WTC11 (cell line): ENCODE data around the gene TM9SF1. TPM values are rescaled to one million over a fixed set of nuclear protein-coding genes. Genes with fewer than 3 reads are reported as not detected.
A peak's percentile ranks its signal among the peaks of the same experiment; 100 is the strongest.

Source experiments
- ATAC-seq: fragments of 200-7000 bp; cut with Tn5 transposase; 2 replicates; pipeline ENCODE4 v1.10.0; 2021; ENCODE audit warnings: mild to moderate bottlenecking, moderate library complexity
- CTCF ChIA-PET: fragments of 300-600 bp; sonication (Branson Sonifier 250); formaldehyde crosslinking; loops from one replicate; lab custom pipeline; 2021; ENCODE audit warnings: antibody characterized with exemption; lab: Charles Lee
- POLR2A ChIA-PET: fragments of 350-600 bp; sonication (Branson Sonifier 250); formaldehyde crosslinking; loops from one replicate; lab custom pipeline; 2021; ENCODE audit warnings: antibody characterized with exemption; lab: Charles Lee
- DNase-seq: peaks from one replicate; pipeline ENCODE4 v3.0.0; 2021; ENCODE audit warnings: low spot score
- H3K27ac Mint-ChIP-seq: 2 replicates; pipeline ENCODE4 v1.8.0; 2021; ENCODE audit warnings: mixed read lengths
- H3K27me3 Mint-ChIP-seq: 2 replicates; pipeline ENCODE4 v1.8.0; 2021; ENCODE audit warnings: low read depth, mild to moderate bottlenecking, moderate library complexity, mixed read lengths
- H3K36me3 Mint-ChIP-seq: 2 replicates; pipeline ENCODE4 v1.8.0; 2021; ENCODE audit warnings: mixed read lengths
- H3K4me1 Mint-ChIP-seq: 2 replicates; pipeline ENCODE4 v1.8.0; 2022; ENCODE audit warnings: mixed read lengths
- H3K4me3 Mint-ChIP-seq: 2 replicates; pipeline ENCODE4 v1.8.0; 2021; ENCODE audit warnings: mild to moderate bottlenecking, moderate library complexity, mixed read lengths
- H3K9me3 Mint-ChIP-seq: 2 replicates; pipeline ENCODE4 v1.8.0; 2021; ENCODE audit warnings: mixed read lengths
- ARID4B ChIP-seq: sonication (generic); formaldehyde crosslinking; IDR thresholded peaks from 2 replicates; pipeline ENCODE4 v1.8.0; 2023; ENCODE audit warnings: missing genetic modification reagents, mild to moderate bottlenecking, borderline replicate concordance
- CBFB ChIP-seq: sonication (generic); formaldehyde crosslinking; IDR thresholded peaks from 2 replicates; pipeline ENCODE4 v1.8.1; 2022; ENCODE audit warnings: mild to moderate bottlenecking, low read depth, missing genetic modification reagents
- CREB1 ChIP-seq: sonication (generic); formaldehyde crosslinking; IDR thresholded peaks from 2 replicates; pipeline ENCODE4 v1.8.0; 2023; ENCODE audit warnings: mild to moderate bottlenecking, missing genetic modification reagents
- E2F4 ChIP-seq: sonication (generic); formaldehyde crosslinking; IDR thresholded peaks from 2 replicates; pipeline ENCODE4 v1.8.1; 2022; ENCODE audit warnings: low read depth, mild to moderate bottlenecking, moderate library complexity, missing genetic modification reagents, borderline replicate concordance
- E2F5 ChIP-seq: sonication (generic); formaldehyde crosslinking; IDR thresholded peaks from 2 replicates; pipeline ENCODE4 v1.8.1; 2022; ENCODE audit warnings: mild to moderate bottlenecking, moderate library complexity, missing genetic modification reagents
- ETV6 ChIP-seq: sonication (generic); formaldehyde crosslinking; IDR thresholded peaks from 2 replicates; pipeline ENCODE4 v1.8.1; 2022; ENCODE audit warnings: mild to moderate bottlenecking, missing genetic modification reagents
- FOXP4 ChIP-seq: sonication (generic); formaldehyde crosslinking; IDR thresholded peaks from 2 replicates; pipeline ENCODE4 v1.8.0; 2022; ENCODE audit warnings: mild to moderate bottlenecking, missing genetic modification reagents
- GABPB1 ChIP-seq: sonication (generic); formaldehyde crosslinking; IDR thresholded peaks from 2 replicates; pipeline ENCODE4 v1.8.1; 2023; ENCODE audit warnings: mild to moderate bottlenecking, missing genetic modification reagents
- GTF2I ChIP-seq: fragments of 250-450 bp; sonication (Bioruptor Pico); conservative IDR thresholded peaks from 2 replicates; pipeline ENCODE4 v1.4.0; 2021; ENCODE audit warnings: mild to moderate bottlenecking
- HMGA2 ChIP-seq: fragments of 250-450 bp; sonication (Bioruptor Pico); IDR thresholded peaks from 2 replicates; pipeline ENCODE4 v1.4.0; 2021; ENCODE audit warnings: mild to moderate bottlenecking, moderate library complexity
- MAX ChIP-seq: sonication (generic); formaldehyde crosslinking; IDR thresholded peaks from 2 replicates; pipeline ENCODE4 v1.8.0; 2022; ENCODE audit warnings: mild to moderate bottlenecking, missing genetic modification reagents
- MLX ChIP-seq: sonication (generic); formaldehyde crosslinking; IDR thresholded peaks from 2 replicates; pipeline ENCODE4 v1.8.1; 2023; ENCODE audit warnings: mild to moderate bottlenecking, missing genetic modification reagents, moderate library complexity
- MXD4 ChIP-seq: fragments of 250-450 bp; sonication (Bioruptor Pico); IDR thresholded peaks from 2 replicates; pipeline ENCODE4 v1.8.0; 2021; ENCODE audit warnings: mild to moderate bottlenecking, moderate library complexity, borderline replicate concordance
- NFYB ChIP-seq: sonication (generic); formaldehyde crosslinking; conservative IDR thresholded peaks from 2 replicates; pipeline ENCODE4 v1.8.0; 2022; ENCODE audit warnings: low read depth, missing genetic modification reagents
- SP1 ChIP-seq: sonication (generic); formaldehyde crosslinking; conservative IDR thresholded peaks from 2 replicates; pipeline ENCODE4 v1.8.1; 2022; ENCODE audit warnings: missing genetic modification reagents
- TCF7 ChIP-seq: sonication (generic); formaldehyde crosslinking; IDR thresholded peaks from 2 replicates; pipeline ENCODE4 v1.8.0; 2022; ENCODE audit warnings: mild to moderate bottlenecking, low read depth, missing genetic modification reagents, moderate library complexity
- ZBTB21 ChIP-seq: sonication (generic); formaldehyde crosslinking; IDR thresholded peaks from 2 replicates; pipeline ENCODE4 v1.8.1; 2023; ENCODE audit warnings: mild to moderate bottlenecking, missing genetic modification reagents, borderline replicate concordance
- ZNF121 ChIP-seq: sonication (generic); formaldehyde crosslinking; IDR thresholded peaks from 2 replicates; pipeline ENCODE4 v1.8.0; 2023; ENCODE audit warnings: missing genetic modification reagents
- ZNF416 ChIP-seq: fragments of 250-450 bp; sonication (Bioruptor Pico); IDR thresholded peaks from 2 replicates; pipeline ENCODE4 v1.9.0; 2021; ENCODE audit warnings: mild to moderate bottlenecking, inconsistent platforms
- total RNA-seq: library from RNA; stranded (reverse); gene quantifications from 3 replicates; pipeline ENCODE4 v1.2.3, GENCODE V29; 2021

The TM9SF1 gene
- total RNA-seq, 1 experiment from 2014 or later: 27.9 TPM

GRCh38 chr14:24171422-24172260 is 23.6 kb downstream of the TM9SF1 start, which contains the start of gene REC8 (continued):
- TF ChIP-seq FOXP4 (CRISPR knock-in tag) (peak; percentile 17; the same call in 1 of the 2 replicates), SP1 (CRISPR knock-in tag) (peak; percentile 69), ARID4B (CRISPR knock-in tag) (0 out of 2 replicates have a peak, but pooled peaks have one; percentile 41), MAX (CRISPR knock-in tag) (peak; percentile 85; the same call in 1 of the 2 replicates), GTF2I (CRISPR knock-in tag) (peak; percentile 76), ZNF121 (CRISPR knock-in tag) (peak; percentile 0; the same call in 1 of the 2 replicates), TCF7 (CRISPR knock-in tag) (no peak), MLX (no peak), NFYB (peak; percentile 76), E2F5 (CRISPR knock-in tag) (peak; percentile 76; the same call in 1 of the 2 replicates), ZNF416 (CRISPR knock-in tag) (no peak)

GRCh38 chr14:24167469-24168114 is 27.6 kb downstream of the TM9SF1 start:
- Mint-ChIP-seq H3K9me3 (no peaks in the 10 kb centered on the region), H3K27ac (no peak overlapping the region), H3K4me3 (no peak overlapping the region), H3K4me1 (peaks cover 4% of the 10 kb centered on the region), H3K27me3 (no peaks in the 10 kb centered on the region; the same call in none of the 2 replicates), H3K36me3 (peaks cover 7% of the 10 kb centered on the region)
- TF ChIP-seq GABPB1: peak; percentile 86
- no peak for TF ChIP-seq CREB1 (CRISPR knock-in tag)
- ChIA-PET POLR2A (no interaction called here), CTCF (no interaction called here)
- no peak for DNase-seq
- ATAC-seq: no peak

- ChIA-PET CTCF (no interaction called here), POLR2A (no interaction called here)
- TF ChIP-seq MXD4: no peak
- TF ChIP-seq E2F5 (CRISPR knock-in tag): no peak
- no peak for TF ChIP-seq HMGA2 (CRISPR knock-in tag)
- TF ChIP-seq ZBTB21 (CRISPR knock-in tag): no peak
- no peak for TF ChIP-seq E2F4
- no peak for TF ChIP-seq CREB1 (CRISPR knock-in tag)
- no peak for TF ChIP-seq CBFB
- TF ChIP-seq ETV6: no peak
- DNase-seq: no peak
- no peak overlapping the region for H3K4me3 Mint-ChIP-seq
- H3K9me3 Mint-ChIP-seq: no peaks in the 10 kb centered on the region
- no peak for ATAC-seq
- no peak overlapping the region for H3K27ac Mint-ChIP-seq
- no peaks in the 10 kb centered on the region; the same call in 1 of the 2 replicates for H3K27me3 Mint-ChIP-seq
- peaks cover 11% of the 10 kb centered on the region for H3K4me1 Mint-ChIP-seq
- H3K36me3 Mint-ChIP-seq: peaks cover 7% of the 10 kb centered on the region
Measured at GRCh38 chr14:24165785-24166184, 29.5 kb downstream of the TM9SF1 start.
